OCI-LY7 (cell line): ENCODE data around the gene GAB3. TPM values are rescaled to one million over a fixed set of nuclear protein-coding genes. Genes with fewer than 3 reads are reported as not detected.

Source experiments
- BruUV-seq: library from RNA; stranded (reverse); fragments of 400-500 nt; replicated peaks from 2 replicates; lab custom pipeline; 2021; lab: Mats Ljungman, UMichigan
- CTCF ChIA-PET: fragments of 300-600 bp; sonication (Branson Sonifier 250); formaldehyde crosslinking; loops from one replicate; lab custom pipeline; 2022; ENCODE audit warnings: antibody characterized with exemption; ENCODE audit not compliant: unreplicated experiment; lab: Charles Lee
- POLR2A ChIA-PET: fragments of 300-600 bp; sonication (Branson Sonifier 250); formaldehyde crosslinking; loops from one replicate; lab custom pipeline; 2022; ENCODE audit warnings: antibody characterized with exemption; lab: Charles Lee
- DNase-seq: peaks from one replicate; pipeline ENCODE4 v3.0.0-alpha.2; 2015; ENCODE audit warnings: low spot score
- H2AFZ ChIP-seq: fragments of 200-600 bp; sonication (generic), shearing (Covaris generic); 2 replicates; pipeline ENCODE4 v1.6.1; 2014; ENCODE audit warnings: mild to moderate bottlenecking, antibody characterized with exemption, low read length, moderate library complexity
- H3K27ac ChIP-seq: fragments of 200-600 bp; sonication (generic); 2 replicates; pipeline ENCODE4 v1.5.1; 2014; ENCODE audit warnings: mixed run types, low read depth, mild to moderate bottlenecking, moderate library complexity, low read length, inconsistent platforms; ENCODE audit not compliant: poor library complexity, severe bottlenecking
- H3K36me3 ChIP-seq: fragments of 200-600 bp; sonication (generic); 2 replicates; pipeline ENCODE4 v1.6.1; 2014; ENCODE audit warnings: mild to moderate bottlenecking, antibody characterized with exemption, low read length, moderate library complexity, mixed read lengths; ENCODE audit not compliant: insufficient read depth
- H3K4me1 ChIP-seq: fragments of 200-600 bp; sonication (generic); 2 replicates; pipeline ENCODE4 v1.5.1; 2014; ENCODE audit warnings: mild to moderate bottlenecking, low read length; ENCODE audit not compliant: insufficient read depth, poor library complexity, severe bottlenecking
- H3K4me2 ChIP-seq: fragments of 200-600 bp; sonication (generic); 2 replicates; pipeline ENCODE4 v1.6.1; 2014; ENCODE audit warnings: mild to moderate bottlenecking, low read length
- H3K4me3 ChIP-seq: fragments of 200-600 bp; sonication (generic); 2 replicates; pipeline ENCODE4 v1.5.1; 2014; ENCODE audit warnings: mild to moderate bottlenecking, low read depth, low read length; ENCODE audit not compliant: poor library complexity, severe bottlenecking
- H3K79me2 ChIP-seq: fragments of 200-600 bp; sonication (generic); 2 replicates; pipeline ENCODE4 v1.6.1; 2016; ENCODE audit warnings: low read depth, mild to moderate bottlenecking, low read length, moderate library complexity, mixed read lengths; ENCODE audit not compliant: insufficient read depth
- H3K9me2 ChIP-seq: fragments of 200-600 bp; sonication (generic); 2 replicates; pipeline ENCODE4 v1.6.1; 2016; ENCODE audit warnings: mild to moderate bottlenecking, low read length, mixed read lengths; ENCODE audit not compliant: insufficient read depth
- H3K9me3 ChIP-seq: fragments of 200-600 bp; sonication (generic); 2 replicates; pipeline ENCODE4 v1.6.1; 2014; ENCODE audit warnings: mild to moderate bottlenecking, mixed run types, low read length, mixed read lengths
- H4K20me1 ChIP-seq: fragments of 200-600 bp; sonication (generic); 2 replicates; pipeline ENCODE4 v1.6.1; 2014; ENCODE audit warnings: mild to moderate bottlenecking, antibody characterized with exemption, low read length, moderate library complexity, mixed read lengths; ENCODE audit not compliant: insufficient read depth
- EZH2phosphoT487 ChIP-seq: fragments of 200-600 bp; sonication (generic); IDR thresholded peaks from 2 replicates; pipeline ENCODE4 v1.6.1; 2018; ENCODE audit warnings: low read depth, borderline replicate concordance, mild to moderate bottlenecking, mixed run types, antibody characterized with exemption, low read length, moderate library complexity, mixed read lengths
- intact Hi-C: fragments of 100-400 bp; cut with micrococcal nuclease; formaldehyde crosslinking; loops from one replicate; pipeline ENCODE4 v1.10.0; 2022; ENCODE audit not compliant: unreplicated experiment
- total RNA-seq, 2 experiments: library from RNA; depleted of rRNA in 1 of 2; stranded (reverse); fragments of >200 nt in 1 of 2; shearing (Covaris generic) in 1 of 2; gene quantifications; 2 replicates each; pipeline ENCODE4 v1.2.3, GENCODE V29; 2014 to 2022
- TF ChIP-seq, protein P1 (sequence below): fragments of 200-600 bp; sonication (generic); conservative IDR thresholded peaks from 2 replicates; pipeline ENCODE4 v1.5.1; 2014; ENCODE audit warnings: mild to moderate bottlenecking, antibody characterized with exemption, low read length, moderate library complexity, mixed read lengths

GAB3 gene
- total RNA-seq, 2 experiments from 2014 or later, result 0.09 to 0.38 TPM

DNA sequence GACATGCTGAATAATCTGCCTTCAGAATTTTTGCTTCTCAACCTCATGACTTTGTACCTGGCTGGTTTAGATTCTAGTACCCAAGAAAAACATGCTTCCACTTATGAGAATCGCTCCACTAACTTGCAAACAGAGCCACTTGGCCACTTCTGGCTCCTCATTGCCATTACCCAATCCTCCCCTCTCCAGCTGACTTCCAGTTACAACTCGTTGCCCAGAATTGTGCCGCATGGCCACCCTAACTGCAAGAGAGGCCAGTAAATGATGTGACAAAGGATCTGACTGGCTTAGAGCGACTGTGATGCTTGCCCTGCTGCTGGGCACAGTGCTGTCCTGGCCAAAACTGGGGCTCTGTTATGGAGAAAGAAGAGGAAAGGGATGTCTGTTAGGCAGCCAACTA, 7.8 kb upstream of the GAB3 start:
- intact Hi-C loops, result no loop called here
- H3K9me2 ChIP-seq, result no peaks in the 10 kb centered on the region
- no peaks in the 10 kb centered on the region for H4K20me1 ChIP-seq
- POLR2A ChIA-PET, result no interaction called here
- CTCF ChIA-PET, result no interaction called here
- H3K9me3 ChIP-seq, result no peaks in the 10 kb centered on the region
- BruUV-seq, result no TSS peak
- TF ChIP-seq EZH2phosphoT487, result no peak
- TF ChIP-seq, protein P1, sequence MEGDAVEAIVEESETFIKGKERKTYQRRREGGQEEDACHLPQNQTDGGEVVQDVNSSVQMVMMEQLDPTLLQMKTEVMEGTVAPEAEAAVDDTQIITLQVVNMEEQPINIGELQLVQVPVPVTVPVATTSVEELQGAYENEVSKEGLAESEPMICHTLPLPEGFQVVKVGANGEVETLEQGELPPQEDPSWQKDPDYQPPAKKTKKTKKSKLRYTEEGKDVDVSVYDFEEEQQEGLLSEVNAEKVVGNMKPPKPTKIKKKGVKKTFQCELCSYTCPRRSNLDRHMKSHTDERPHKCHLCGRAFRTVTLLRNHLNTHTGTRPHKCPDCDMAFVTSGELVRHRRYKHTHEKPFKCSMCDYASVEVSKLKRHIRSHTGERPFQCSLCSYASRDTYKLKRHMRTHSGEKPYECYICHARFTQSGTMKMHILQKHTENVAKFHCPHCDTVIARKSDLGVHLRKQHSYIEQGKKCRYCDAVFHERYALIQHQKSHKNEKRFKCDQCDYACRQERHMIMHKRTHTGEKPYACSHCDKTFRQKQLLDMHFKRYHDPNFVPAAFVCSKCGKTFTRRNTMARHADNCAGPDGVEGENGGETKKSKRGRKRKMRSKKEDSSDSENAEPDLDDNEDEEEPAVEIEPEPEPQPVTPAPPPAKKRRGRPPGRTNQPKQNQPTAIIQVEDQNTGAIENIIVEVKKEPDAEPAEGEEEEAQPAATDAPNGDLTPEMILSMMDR, result no peak
- H3K27ac ChIP-seq, result no peak overlapping the region
- no peak for DNase-seq
- peaks cover 9% of the 10 kb centered on the region for H3K4me1 ChIP-seq
- H3K4me2 ChIP-seq, result no peak overlapping the region
- H3K36me3 ChIP-seq, result peaks cover 3% of the 10 kb centered on the region
- H3K79me2 ChIP-seq, result peaks cover 9% of the 10 kb centered on the region
- H3K4me3 ChIP-seq, result no peak overlapping the region
- H2AFZ ChIP-seq, result no peak overlapping the region

DNA sequence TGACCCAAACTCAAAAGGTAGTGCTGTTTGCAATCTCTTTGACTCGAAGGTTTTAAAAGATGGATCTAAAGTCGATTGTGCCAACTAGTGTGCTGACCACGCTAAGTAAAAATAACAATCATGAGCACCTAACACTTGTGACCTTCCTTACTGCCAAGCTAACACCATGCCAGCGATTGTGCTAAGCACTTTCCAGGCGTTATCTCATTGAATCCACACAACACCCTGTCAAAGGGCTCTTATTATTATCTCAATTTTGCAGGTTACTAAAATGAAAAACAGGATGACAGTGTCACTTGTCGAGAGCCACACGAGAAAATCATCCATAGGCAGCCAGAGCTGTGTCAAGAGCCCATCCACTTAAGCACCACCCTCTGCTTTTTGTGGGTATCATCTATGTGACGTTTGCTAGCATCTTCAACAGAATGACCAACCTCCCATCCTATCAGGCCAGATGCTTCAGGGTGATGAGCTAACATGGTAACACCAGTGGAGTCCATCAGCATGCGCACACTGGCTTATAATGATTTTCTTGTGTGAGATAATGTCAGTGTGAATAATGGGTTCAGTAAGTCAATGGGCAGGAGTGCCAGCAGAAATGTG, 893 bp upstream of the GAB3 start:
- BruUV-seq, result no TSS peak
- intact Hi-C loops, result no loop called here
- Histone ChIP-seq H3K79me2 (no peaks in the 10 kb centered on the region), H3K27ac (no peak overlapping the region), H4K20me1 (no peaks in the 10 kb centered on the region), H3K4me1 (peaks cover 3% of the 10 kb centered on the region), H3K9me2 (no peaks in the 10 kb centered on the region), H2AFZ (no peak overlapping the region), H3K36me3 (no peaks in the 10 kb centered on the region), H3K4me2 (peak overlapping the region; percentile 29; the same call in 1 of the 2 replicates), H3K4me3 (no peak overlapping the region), H3K9me3 (no peaks in the 10 kb centered on the region)
- POLR2A ChIA-PET, result interaction anchor here (0.7 to 2.7 kb wide), 2 partner anchors 10 to 125 kb away, joined by 3 to 9 read pairs; no protein-coding TSS in a partner anchor
- TF ChIP-seq, protein P1, result no peak
- CTCF ChIA-PET, result no interaction called here
- no peak for DNase-seq

DNA sequence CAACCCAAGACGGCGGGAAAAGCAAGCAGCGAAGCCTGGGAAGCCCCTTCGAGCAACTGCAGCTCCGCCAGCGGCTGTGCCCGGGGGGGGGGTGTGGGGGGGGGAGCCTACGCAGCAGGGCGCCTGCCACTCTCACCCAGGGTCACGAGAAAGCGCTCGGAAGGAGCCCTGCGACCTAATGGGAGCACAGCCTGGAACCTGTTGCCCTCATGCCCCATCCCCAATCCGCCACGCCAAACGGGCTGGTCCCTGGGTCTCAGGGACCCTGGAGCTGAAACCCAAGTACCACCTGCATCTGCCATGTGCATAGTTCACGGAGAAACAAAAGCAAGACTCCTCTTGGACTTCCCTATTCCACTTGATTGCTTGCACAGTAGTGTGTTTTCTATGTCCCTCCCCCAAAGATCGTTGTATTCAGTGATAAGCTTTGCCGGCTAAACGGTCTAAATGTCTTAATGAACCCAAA, 359 bp upstream of the GAB3 start:
- no peaks in the 10 kb centered on the region for H3K79me2 ChIP-seq
- H4K20me1 ChIP-seq, result no peaks in the 10 kb centered on the region
- no peak for DNase-seq
- no peak overlapping the region for H3K27ac ChIP-seq
- peak overlapping the region; percentile 29; the same call in 1 of the 2 replicates for H3K4me2 ChIP-seq
- no peak overlapping the region for H3K4me3 ChIP-seq
- H3K4me1 ChIP-seq, result peaks cover 3% of the 10 kb centered on the region
- intact Hi-C loops, result no loop called here
- ChIA-PET CTCF (no interaction called here), POLR2A (interaction anchor here (0.7 to 2.7 kb wide), 2 partner anchors 10 to 126 kb away, joined by 3 to 9 read pairs; no protein-coding TSS in a partner anchor)
- H3K9me2 ChIP-seq, result no peaks in the 10 kb centered on the region
- TF ChIP-seq, protein P1, result no peak
- TF ChIP-seq EZH2phosphoT487, result no peak
- H3K9me3 ChIP-seq, result no peaks in the 10 kb centered on the region
- H2AFZ ChIP-seq, result no peak overlapping the region
- H3K36me3 ChIP-seq, result no peaks in the 10 kb centered on the region
- BruUV-seq, result no TSS peak
